ENCODE data around the gene PHAF1.

PHAF1 gene

DNA sequence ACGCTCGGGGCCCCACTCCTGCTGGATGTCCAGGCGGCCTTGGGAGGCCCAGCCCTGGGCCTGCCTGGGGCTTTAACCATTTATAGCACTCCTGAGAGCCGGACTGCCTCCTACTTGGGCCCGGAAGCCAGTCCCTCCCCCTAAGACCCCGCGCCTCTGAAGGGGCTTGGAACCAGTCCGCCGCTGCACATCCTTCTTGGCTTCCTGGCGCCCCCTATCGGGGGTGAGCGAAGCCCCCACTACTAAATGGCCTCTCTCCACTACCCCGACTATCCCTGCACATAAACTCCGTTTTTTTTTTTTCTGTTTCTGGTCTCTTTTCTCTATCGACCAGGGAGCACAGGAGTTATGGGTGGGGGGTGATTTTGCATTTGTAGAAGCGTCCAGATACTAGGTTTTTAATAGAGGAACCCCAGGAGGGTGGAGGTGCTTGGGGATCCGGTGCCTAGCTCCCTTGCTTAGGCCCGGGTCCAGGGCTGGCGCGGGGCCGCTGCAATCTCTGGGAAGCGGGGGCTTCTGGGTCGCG is 60.0 kb downstream of the PHAF1 start:
- H3K4me3 ChIP-seq (ENCODE audit: low read length): peak overlapping the region; percentile 52
- TF ChIP-seq, protein P1, sequence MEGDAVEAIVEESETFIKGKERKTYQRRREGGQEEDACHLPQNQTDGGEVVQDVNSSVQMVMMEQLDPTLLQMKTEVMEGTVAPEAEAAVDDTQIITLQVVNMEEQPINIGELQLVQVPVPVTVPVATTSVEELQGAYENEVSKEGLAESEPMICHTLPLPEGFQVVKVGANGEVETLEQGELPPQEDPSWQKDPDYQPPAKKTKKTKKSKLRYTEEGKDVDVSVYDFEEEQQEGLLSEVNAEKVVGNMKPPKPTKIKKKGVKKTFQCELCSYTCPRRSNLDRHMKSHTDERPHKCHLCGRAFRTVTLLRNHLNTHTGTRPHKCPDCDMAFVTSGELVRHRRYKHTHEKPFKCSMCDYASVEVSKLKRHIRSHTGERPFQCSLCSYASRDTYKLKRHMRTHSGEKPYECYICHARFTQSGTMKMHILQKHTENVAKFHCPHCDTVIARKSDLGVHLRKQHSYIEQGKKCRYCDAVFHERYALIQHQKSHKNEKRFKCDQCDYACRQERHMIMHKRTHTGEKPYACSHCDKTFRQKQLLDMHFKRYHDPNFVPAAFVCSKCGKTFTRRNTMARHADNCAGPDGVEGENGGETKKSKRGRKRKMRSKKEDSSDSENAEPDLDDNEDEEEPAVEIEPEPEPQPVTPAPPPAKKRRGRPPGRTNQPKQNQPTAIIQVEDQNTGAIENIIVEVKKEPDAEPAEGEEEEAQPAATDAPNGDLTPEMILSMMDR (conservative IDR thresholded peaks at IDR 0.05; ENCODE audit: low read depth, low read length): peak; percentile 81
- DNase-seq (ENCODE audit: low read depth): no peak

DNA sequence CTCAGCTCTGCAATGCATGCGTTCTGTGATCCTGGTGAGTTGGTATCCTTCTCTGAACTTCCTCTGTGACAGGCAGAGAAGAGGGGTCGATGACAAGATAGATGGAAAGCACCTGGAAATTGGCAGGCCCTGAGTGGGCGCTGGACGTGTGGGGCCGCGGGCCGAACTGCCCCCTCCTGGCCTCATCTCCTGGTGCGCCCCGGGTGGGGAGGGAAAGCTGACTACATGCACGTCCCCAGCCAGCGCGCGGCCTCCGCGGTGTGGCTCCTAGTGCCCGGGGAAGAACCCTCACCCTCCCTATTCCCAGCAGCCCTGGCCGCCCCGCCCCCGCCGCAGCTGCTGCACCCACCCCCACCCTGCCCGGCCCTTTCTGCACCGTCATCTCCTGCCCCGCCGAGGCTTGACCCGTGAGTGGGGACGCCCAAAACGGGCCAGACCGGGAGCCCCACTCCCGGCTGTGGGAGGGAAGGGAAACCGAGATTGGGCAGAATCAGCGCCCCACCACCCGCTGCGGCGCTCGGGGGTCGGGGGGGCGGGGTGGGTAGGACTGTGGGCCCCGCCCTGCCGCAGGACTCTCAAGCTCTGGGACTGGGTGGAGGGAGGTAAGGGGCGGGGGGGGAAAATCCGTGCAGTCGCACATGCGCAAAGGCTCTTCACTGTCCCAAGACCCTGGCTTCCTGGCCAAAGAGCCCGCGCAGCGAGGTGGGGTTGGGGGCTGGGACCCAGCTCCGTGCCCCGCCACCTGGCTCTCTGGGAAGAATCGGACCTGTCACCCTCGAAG is 60.6 kb downstream of the PHAF1 start, which contains the start of gene NOL3:
Gene NOL3, plus strand, starts transcription at position 371 of the 781 bp plus-strand sequence.
- peak within 1 kb of the TSS; percentile 52 for H3K4me3 ChIP-seq (ENCODE audit: low read length)
- TF ChIP-seq, protein P1 (conservative IDR thresholded peaks at IDR 0.05; ENCODE audit: low read depth, low read length): no peak
- DNase-seq (ENCODE audit: low read depth): no peak

DNA sequence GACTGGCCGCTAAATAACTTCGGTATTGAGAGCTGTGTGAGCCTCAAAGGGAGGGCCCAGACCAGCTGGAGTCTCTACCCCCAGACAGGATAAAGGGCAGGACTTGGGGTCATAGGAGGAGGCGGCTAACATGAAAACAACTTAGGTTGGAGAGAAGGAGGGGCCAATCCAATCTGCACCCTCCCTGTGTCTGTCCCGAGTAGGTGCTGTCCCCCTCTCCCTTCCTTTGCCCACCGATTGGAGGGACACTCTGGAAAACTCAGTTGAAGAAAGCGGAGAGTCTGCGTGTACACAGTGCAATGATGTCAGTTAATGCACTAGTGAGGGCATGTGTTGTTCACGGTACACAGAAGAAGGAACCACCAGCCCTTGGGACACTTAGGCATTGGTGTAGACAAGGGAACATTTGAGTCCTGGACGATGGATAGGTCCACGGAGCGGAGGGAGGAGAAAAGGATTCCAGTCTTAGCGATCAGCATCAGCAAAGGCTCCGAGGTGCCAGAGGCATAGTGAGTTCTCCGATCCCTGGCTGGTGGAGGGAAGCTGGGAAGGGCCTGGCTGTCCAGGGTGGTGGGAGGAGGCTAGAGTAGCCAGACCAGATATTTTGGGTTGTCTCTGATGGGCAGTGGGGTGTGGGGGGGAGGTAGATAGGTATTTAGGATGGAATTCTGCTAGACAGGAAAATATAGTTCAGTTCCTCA is 61.4 kb downstream of the PHAF1 start:
- peak overlapping the region; percentile 52 for H3K4me3 ChIP-seq (ENCODE audit: low read length)
- TF ChIP-seq, protein P1 (conservative IDR thresholded peaks at IDR 0.05; ENCODE audit: low read depth, low read length): no peak
- DNase-seq (ENCODE audit: low read depth): no peak

DNA sequence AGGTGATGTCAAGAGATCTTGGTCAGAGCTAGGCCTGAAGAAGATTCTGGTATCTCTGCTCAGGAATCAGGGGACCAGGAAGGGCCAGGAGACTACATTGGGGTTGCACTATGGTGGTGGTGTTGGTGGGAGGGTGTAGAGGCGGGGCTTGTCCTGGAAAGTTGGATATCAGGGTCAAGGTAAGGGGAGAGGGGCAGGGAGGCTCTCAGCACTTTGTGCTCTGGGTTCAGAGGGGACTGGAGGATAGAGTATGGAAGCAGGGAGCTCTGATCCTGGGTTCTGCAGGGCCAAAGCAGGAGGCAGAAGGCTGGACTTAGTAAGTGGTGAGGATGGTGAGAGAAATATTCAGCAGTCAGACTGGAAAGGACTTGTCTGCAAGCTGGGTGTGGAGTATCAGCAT is 63.6 kb downstream of the PHAF1 start:
- DNase-seq (ENCODE audit: low read depth): no peak
- peak overlapping the region; percentile 57 for H3K4me3 ChIP-seq (ENCODE audit: low read length)
- TF ChIP-seq, protein P1 (conservative IDR thresholded peaks at IDR 0.05; ENCODE audit: low read depth, low read length): no peak

DNA sequence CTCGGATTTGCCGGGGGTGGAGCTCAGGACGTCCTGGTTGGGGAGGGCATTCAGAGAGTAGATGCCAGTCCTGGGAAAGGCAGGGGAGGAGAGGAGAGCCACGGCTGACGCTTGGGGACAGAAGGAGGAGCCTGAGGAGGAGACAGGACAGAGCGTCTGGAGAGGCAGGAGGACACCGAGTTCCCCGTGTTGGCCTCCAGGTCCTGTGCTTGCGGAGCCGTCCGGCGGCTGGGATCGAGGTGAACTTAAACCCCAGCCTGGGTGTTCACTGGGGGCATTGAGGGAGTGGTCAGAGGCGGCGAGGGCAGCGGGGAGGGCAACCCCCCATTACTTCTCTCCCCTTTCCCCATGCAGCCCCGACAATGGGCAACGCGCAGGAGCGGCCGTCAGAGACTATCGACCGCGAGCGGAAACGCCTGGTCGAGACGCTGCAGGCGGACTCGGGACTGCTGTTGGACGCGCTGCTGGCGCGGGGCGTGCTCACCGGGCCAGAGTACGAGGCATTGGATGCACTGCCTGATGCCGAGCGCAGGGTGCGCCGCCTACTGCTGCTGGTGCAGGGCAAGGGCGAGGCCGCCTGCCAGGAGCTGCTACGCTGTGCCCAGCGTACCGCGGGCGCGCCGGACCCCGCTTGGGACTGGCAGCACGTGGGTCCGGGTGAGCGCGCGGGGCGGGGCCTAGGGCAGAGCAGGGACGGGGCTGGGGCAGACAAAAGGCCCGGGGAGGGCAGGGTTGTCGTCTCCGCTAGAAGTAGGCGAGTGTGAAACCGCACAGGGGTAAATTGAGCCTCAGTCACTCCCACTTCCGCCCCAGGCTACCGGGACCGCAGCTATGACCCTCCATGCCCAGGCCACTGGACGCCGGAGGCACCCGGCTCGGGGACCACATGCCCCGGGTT is 64.3 kb downstream of the PHAF1 start:
- TF ChIP-seq, protein P1 (conservative IDR thresholded peaks at IDR 0.05; ENCODE audit: low read depth, low read length): peak; percentile 42
- peak overlapping the region; percentile 57 for H3K4me3 ChIP-seq (ENCODE audit: low read length)
- DNase-seq (ENCODE audit: low read depth): peak; percentile 77

DNA sequence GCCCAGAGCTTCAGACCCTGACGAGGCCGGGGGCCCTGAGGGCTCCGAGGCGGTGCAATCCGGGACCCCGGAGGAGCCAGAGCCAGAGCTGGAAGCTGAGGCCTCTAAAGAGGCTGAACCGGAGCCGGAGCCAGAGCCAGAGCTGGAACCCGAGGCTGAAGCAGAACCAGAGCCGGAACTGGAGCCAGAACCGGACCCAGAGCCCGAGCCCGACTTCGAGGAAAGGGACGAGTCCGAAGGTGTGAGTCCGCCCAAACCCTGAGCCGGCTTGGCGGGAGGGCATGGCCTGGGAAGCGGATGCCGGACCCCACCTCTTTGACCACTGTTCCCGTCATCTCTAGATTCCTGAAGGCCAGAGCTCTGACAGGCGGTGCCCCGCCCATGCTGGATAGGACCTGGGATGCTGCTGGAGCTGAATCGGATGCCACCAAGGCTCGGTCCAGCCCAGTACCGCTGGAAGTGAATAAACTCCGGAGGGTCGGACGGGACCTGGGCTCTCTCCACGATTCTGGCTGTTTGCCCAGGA is 65.0 kb downstream of the PHAF1 start:
- H3K4me3 ChIP-seq (ENCODE audit: low read length): peak overlapping the region; percentile 57
- no peak for DNase-seq (ENCODE audit: low read depth)
- TF ChIP-seq, protein P1 (conservative IDR thresholded peaks at IDR 0.05; ENCODE audit: low read depth, low read length): no peak

Measured in retinal pigment epithelial cell (primary cell).